Colon (tissue), 2 donors: Measurements from ENCODE around the gene SH2D4B.

ENCODE experiments used
- FAIRE-seq: peaks from 2 replicates; lab custom pipeline; 2012; peaks lifted over from hg19 to GRCh38; lab: Jason Lieb, UNC
- donor health status: control.
- donor health status: control.

The SH2D4B gene

GRCh38 chr10:80646366-80646765 lies 108.7 kb downstream of the SH2D4B start:
- no peak for FAIRE-seq

- FAIRE-seq, result no peak
These were observed 109.6 kb downstream of the SH2D4B start for GRCh38 chr10:80647173-80647833.

- no peak for FAIRE-seq
These were observed 110.4 kb downstream of the SH2D4B start for GRCh38 chr10:80648106-80648505.

- no peak for FAIRE-seq
These were observed 111.5 kb downstream of the SH2D4B start for GRCh38 chr10:80649183-80649582.

GRCh38 chr10:80655898-80656297 lies 118.2 kb downstream of the SH2D4B start:
- FAIRE-seq, result no peak

GRCh38 chr10:80658068-80658467 lies 120.4 kb downstream of the SH2D4B start:
- no peak for FAIRE-seq

GRCh38 chr10:80659289-80659688 lies 121.6 kb downstream of the SH2D4B start:
- FAIRE-seq, result no peak

GRCh38 chr10:80660266-80660665 lies 122.6 kb downstream of the SH2D4B start:
- no peak for FAIRE-seq

- FAIRE-seq, result no peak
These were observed 123.0 kb downstream of the SH2D4B start for GRCh38 chr10:80660736-80661135.

- FAIRE-seq, result no peak
These were observed 123.8 kb downstream of the SH2D4B start for GRCh38 chr10:80661526-80661925.

- no peak for FAIRE-seq
These were observed 124.9 kb downstream of the SH2D4B start for GRCh38 chr10:80662429-80663261.

- no peak for FAIRE-seq
These were observed 126.5 kb downstream of the SH2D4B start for GRCh38 chr10:80664071-80664680.

GRCh38 chr10:80669485-80669884 lies 131.8 kb downstream of the SH2D4B start:
- no peak for FAIRE-seq

- FAIRE-seq, result no peak
These were observed 133.1 kb downstream of the SH2D4B start for GRCh38 chr10:80670774-80671173.

GRCh38 chr10:80671847-80672246 lies 134.1 kb downstream of the SH2D4B start:
- no peak for FAIRE-seq

- no peak for FAIRE-seq
These were observed 134.9 kb downstream of the SH2D4B start for GRCh38 chr10:80672613-80673012.

GRCh38 chr10:80674809-80675208 lies 137.1 kb downstream of the SH2D4B start:
- no peak for FAIRE-seq

GRCh38 chr10:80681142-80681541 lies 143.4 kb downstream of the SH2D4B start:
- no peak for FAIRE-seq

- no peak for FAIRE-seq
These were observed 146.6 kb downstream of the SH2D4B start for GRCh38 chr10:80684259-80684658.

GRCh38 chr10:80685355-80685754 lies 147.7 kb downstream of the SH2D4B start:
- no peak for FAIRE-seq

- FAIRE-seq, result no peak
These were observed 149.2 kb downstream of the SH2D4B start for GRCh38 chr10:80686734-80687475.

GRCh38 chr10:80687476-80687789 lies 149.7 kb downstream of the SH2D4B start:
- no peak for FAIRE-seq

GRCh38 chr10:80690434-80690833 lies 152.7 kb downstream of the SH2D4B start:
- FAIRE-seq, result no peak
